NCI-H2081 treated with DMSO at 0.1 percent for 48 hours (cell line): ENCODE measurements around the gene PEX10.

Experiments used
- DNase-seq: peaks from one replicate; lab custom pipeline; 2025; lab: John Stamatoyannopoulos, UW

PEX10 gene

DNA sequence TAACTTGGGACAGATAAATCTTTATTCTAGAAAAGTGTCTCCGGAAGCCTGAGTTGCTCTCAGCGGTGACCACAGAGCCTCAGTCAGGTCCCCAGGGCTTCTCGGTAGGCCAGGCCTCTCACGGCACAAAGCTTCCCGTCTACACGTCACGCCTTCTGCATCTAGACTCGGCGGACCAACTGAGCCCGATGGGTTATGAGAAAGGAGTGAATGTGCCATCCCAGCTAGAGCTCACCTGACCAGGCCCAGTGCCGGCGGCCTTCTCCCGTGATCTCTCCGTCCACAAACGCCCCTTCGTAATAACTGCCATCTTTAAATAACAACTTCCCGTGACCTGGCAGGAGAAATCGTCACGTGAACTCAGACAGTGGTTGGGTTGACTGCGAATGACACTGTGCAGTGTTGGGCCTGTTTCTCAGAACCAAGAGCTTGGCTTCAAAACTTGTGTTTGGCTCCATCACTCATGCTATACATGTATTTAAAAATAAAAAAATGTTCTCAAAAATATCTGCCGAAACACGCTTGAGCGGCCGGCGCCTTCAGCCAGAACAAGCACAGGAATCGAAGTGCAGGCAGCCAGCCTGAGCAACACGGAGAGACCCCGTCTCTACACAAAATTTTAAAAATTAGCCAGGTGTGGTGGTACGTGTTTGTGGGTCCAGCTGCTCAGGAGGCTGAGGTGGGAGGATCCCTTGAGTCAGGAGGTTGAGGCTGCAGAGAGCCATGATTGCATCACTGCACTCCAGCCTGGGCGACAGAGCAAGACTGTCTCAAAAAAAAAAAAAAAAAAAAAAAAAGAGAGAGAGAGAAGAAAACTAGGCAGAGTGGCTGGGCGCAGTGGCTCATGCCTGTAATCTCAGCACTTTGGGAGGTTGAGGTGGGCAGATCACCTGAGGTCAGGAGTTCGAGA is 24.1 kb downstream of the PEX10 start:
- DNase-seq = no peak

- no peak for DNase-seq
These were observed 25.4 kb downstream of the PEX10 start for GRCh38 chr1:2386636-2387611.

GRCh38 chr1:2385606-2386280 is 26.6 kb downstream of the PEX10 start:
- no peak for DNase-seq

GRCh38 chr1:2384941-2385481 is 27.4 kb downstream of the PEX10 start:
- DNase-seq = no peak

DNA sequence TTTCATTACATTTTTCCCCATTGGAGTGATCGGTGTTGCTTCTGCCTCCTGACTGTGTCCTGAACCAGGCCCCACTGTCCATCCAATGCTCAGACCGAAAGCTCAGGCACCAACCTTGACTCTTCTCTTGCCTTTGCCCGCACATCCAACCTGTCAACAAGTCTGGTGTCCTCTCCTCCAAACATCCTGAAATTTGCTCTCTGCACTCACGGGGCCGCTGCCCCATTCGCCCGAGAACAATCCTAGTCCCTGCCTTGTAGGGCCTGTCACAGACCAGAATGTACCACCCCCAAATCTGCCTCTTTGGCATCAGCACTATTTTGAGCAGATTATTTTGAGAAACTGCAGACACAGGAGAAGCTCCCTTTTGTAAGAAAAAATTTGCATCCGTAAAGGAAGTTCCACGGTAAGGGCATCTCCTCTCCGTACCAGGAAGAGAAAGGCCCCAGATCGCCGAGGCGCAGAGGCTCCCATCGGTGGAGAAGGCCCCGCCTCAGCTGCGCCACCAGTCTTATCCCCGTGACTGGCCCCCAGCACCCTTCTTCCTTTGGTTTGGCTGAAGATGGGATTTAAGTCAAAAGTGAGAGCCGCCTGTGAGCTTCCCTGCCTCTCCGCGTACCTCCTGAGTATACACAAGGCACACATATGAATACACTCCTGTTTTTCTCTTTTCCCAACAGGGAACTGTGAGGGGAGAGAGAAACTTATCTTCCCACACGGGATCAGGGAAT is 28.1 kb downstream of the PEX10 start:
- DNase-seq = no peak

DNA sequence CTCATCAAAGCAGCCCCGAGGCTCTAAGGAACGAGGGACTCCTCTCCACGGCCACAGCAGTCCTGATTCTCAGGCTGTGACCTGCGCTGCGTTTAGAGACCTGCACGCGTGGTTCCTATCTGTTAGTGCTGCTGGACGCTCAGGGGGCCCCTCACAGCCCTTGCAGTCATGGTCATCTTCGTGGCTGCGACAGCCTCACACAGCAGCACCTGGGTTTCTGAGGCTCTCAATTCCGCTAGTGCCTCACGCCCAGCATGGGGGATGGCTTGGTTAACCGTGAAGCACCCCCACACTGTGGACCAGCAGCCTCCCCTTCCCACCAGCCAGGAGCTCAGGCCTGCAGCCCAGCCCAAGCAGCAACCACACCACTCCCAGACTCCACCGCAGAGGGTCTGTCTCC is 28.8 kb downstream of the PEX10 start:
- no peak for DNase-seq

DNA sequence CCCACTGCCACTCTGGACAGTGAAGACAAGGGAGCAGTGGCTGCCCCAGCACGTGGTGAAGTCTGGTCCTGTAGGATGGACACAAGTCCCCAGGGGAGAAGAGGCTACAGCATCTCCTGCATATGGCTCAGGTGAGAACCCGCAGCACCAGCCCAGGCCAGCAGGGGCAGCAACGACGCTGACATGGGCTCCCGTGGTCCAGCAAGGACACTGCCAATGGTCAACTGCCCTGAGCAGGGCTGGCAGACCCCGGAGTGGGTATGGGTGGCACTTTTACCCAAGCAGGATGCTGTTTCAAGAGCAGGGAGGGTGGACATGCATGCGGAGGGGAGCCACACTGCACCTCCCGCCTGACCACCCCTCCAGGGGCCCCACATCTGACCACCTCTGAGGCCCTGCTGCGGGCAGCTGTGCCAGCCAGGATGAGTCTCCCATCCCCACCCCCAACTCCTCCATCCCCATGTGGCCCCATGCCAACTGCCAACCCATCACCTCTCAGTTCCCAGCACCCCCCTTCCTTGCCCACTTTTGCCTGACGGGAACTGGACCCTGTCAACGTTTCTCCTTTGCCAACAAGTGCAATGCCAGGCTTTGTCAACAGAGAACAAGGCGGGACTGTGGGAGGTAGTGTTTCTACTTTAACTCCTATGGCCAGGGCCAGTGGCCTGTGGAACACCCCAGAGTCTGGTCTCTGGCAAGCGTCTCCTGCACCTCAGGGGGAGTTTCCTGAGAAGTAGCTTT is 29.6 kb downstream of the PEX10 start:
- no peak for DNase-seq

DNA sequence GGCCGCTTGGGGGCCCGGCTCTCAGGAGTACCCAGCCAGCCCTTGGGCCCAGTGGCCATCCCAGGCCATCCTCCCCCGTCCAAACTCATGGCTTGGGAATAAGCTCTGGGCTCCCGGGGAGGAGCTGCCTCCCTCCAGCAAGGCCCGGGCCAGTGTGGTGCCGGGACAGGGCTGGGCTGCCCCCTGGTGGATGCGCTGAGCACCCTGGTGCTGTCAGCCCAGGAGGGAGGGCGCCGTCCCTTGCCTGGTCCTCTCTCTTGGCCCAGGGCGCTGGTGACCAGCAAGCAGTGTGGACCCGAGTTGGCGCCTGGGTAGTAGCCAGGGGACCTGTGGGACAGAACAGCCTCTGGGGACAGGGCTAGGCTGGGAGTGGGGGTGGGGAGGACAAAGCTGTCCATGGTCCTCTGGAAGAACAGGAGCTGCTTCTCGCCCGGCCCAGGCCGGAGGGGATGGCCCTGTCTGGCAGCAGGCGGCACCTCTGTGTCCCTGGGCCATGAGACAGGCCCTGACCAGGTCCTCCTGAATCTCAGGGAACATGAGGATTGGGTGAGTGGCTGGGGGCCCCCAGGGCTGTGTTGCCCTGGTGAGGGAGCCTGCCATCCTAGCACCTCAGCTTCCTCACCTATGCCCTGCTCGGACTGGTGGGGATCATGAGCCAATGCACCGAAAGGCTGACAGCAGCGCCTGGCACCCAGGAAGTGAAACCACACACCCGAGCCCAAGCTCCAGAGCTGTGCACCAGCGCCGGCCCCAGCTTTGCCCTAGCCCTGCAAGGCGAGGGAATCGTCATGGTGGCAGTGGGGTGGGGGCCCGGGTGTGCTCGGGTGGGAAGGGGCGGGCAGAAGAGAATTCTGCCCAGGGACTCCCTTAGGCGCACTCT is 30.4 kb downstream of the PEX10 start:
- DNase-seq = no peak

GRCh38 chr1:2380816-2381591 is 31.4 kb downstream of the PEX10 start:
- DNase-seq = no peak

GRCh38 chr1:2379733-2380404 is 32.5 kb downstream of the PEX10 start:
- DNase-seq = no peak

DNA sequence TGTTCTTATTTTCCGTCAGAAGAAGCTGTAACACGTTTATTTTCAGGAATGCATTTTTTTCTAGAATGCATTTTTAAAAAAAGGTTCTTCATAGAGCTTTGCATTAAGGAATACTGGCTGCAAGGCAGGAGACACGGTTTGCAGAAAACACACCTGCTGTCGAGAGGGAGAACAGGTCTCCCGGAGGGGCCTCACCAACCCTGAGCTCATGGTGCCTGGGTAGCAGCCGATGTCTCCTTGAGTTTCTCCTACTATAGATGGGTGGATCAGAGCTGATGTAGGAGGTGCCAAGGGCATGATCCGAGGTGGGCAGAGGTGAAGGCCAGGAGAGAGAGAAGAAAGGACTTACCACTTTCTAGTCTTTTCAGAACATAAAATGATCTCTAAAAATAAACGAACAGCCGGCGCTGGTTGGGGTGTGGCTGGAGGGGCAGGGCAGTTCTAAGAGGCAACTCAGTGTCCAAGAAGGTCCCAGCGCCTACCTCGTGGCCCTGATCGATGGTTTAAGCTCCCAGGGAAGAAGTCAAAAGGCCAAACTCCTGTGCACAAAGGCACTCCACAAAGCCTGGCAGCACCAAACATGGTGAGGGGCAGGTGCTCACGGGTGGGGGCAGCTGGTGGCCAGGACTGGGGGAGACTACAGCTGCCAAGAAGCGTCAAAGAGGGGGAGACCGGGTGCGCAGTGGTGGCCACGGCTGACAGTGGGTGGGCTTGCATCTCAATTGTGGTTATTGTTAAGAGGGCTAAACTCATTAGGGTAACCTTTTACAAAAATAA is 33.2 kb downstream of the PEX10 start:
- DNase-seq = no peak

GRCh38 chr1:2378441-2378851 is 33.9 kb downstream of the PEX10 start:
- DNase-seq = no peak

DNA sequence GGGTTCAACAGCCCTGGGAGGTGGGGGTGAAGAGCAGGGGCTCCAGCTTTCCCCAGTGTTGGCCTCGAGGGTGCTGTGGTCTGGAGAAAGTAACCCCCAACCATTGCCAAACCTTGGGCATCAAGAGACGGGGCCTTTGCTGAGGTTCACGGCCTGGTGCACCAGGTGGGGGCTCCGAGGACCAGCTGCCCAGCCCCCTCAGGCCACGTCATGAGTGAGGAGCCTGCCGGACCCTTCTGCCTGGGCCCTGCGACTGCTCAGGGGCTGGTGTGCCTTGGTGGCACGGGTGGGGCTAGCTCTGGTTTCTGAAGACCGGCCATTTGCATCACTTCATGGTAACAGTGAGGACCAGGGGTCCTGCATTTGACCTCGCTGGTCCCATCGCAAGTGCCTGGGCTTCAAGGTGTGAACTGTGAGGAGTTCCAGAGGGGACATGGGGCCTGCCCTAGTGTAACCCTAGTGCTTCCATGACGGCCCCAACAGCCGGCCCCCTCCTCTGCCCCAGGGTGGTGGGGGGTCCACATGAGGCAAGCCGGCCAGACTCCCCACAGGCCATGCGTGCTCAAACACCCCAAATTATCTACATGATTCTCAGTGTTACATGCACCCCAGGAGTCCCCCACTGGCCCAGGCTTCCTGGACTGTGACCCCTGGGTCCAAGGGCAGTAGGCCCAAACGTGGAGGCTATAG is 34.5 kb downstream of the PEX10 start:
- no peak for DNase-seq

- DNase-seq = no peak
These were observed 35.3 kb downstream of the PEX10 start for GRCh38 chr1:2376931-2377672.

DNA sequence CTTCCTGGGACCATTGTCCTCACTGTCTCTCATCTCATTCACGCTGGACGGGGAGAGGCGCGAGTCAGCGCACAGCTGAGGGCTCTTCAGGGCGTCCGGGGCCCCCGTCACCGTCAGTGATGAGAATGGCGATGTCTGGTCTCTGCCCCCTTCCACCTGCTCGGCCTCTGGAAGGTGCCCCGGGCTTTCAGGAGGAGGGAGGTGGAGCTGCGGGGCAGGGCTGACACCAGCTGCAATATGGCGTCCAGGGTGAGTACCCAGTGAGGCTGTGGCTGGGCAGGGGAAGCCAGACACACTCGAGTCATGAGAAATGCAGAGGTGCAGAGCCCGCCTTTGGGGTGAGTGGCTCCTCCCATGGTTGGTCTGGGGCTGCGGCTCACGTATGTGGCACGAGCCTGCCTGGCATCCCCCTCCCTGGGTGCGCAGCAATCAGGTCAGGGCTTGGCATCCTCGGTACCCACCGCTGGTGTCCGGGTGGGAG is 36.1 kb downstream of the PEX10 start:
- DNase-seq = no peak

GRCh38 chr1:2375923-2376260 is 36.5 kb downstream of the PEX10 start:
- DNase-seq = no peak
